Measurements from ENCODE around the gene ALPK3. TPM values are rescaled to one million over a fixed set of nuclear protein-coding genes. Genes with fewer than 3 reads are reported as not detected.

Gene ALPK3
- total and polyA plus RNA-seq, 8 donors, result 0.58 to 17.9 (median 3.5) TPM

DNA sequence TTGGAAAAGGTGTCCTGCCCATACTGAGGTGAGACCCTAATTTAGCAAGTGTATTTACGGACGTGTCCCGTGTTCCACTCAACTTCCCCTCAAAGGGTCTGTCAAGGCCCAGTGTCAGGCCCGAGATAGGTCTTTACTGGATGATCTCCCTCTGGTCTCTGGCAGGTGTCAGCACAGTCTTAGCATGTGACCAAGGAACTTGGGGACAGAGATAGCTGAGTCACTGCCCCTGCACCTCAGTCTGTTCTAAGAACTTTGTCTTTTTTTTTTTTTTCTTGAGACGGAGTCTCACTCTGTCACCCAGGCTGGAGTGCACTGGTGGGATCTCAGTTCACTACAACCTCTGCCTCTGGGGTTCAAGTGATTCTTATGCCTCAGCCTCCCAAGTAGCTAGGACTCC, 32.1 kb upstream of the ALPK3 start:
- no peak for TF ChIP-seq EP300 (IDR thresholded peaks at IDR 0.05)
- no peak for TF ChIP-seq POLR2A (IDR thresholded peaks at IDR 0.05)
- no peak for TF ChIP-seq POLR2AphosphoS5 (IDR thresholded peaks at IDR 0.05)
- TF ChIP-seq, protein P1, sequence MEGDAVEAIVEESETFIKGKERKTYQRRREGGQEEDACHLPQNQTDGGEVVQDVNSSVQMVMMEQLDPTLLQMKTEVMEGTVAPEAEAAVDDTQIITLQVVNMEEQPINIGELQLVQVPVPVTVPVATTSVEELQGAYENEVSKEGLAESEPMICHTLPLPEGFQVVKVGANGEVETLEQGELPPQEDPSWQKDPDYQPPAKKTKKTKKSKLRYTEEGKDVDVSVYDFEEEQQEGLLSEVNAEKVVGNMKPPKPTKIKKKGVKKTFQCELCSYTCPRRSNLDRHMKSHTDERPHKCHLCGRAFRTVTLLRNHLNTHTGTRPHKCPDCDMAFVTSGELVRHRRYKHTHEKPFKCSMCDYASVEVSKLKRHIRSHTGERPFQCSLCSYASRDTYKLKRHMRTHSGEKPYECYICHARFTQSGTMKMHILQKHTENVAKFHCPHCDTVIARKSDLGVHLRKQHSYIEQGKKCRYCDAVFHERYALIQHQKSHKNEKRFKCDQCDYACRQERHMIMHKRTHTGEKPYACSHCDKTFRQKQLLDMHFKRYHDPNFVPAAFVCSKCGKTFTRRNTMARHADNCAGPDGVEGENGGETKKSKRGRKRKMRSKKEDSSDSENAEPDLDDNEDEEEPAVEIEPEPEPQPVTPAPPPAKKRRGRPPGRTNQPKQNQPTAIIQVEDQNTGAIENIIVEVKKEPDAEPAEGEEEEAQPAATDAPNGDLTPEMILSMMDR (IDR thresholded peaks at IDR 0.05), result no peak
- H3K27me3 ChIP-seq, result no peaks in the 10 kb centered on the region
- 82 to 98% (median 88%) methylated on average over 5 of the region's 5 CpGs for WGBS, 5 donors
- no peak for DNase-seq
- H3K4me1 ChIP-seq, result peaks cover 4 to 39% (median 14%) of the 10 kb centered on the region in 4 donors
- intact Hi-C loops (cut with DNase I; ENCODE audit: low total_unique reads), result no loop called here
- no peak overlapping the region for H3K27ac ChIP-seq
- peaks cover 32 to 68% (median 55%) of the 10 kb centered on the region in 4 donors for H3K36me3 ChIP-seq
- H3K9me3 ChIP-seq, result no peaks in the 10 kb centered on the region
- H3K4me3 ChIP-seq, result no peak overlapping the region

DNA sequence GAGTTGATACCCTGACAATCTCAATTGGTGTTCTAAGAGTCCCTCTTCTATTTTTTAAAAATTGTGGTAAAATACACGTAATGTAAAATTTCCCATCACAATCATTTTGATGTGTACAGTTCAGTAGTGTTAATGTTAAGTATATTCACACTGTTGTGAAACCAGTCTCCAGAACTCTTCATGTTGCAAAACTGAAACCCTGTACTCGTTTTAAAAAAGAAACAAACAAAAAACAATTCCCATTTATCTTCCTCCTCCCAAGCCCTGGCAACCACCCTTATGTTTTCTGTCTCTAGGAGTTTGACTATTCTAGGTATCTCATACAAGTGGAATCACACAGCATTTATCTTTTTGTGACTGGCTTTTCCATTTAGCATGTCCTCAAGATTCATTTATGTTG, 28.7 kb upstream of the ALPK3 start:
- TF ChIP-seq, protein P1 (IDR thresholded peaks at IDR 0.05), result no peak
- no peaks in the 10 kb centered on the region for H3K27me3 ChIP-seq
- H3K27ac ChIP-seq, result no peak overlapping the region
- 60 to 74% (median 64%) methylated on average over 2 of the region's 2 CpGs for WGBS, 5 donors
- H3K4me1 ChIP-seq, result peaks cover 4 to 39% (median 15%) of the 10 kb centered on the region in 4 donors
- peaks cover 23 to 77% (median 65%) of the 10 kb centered on the region in 4 donors for H3K36me3 ChIP-seq
- intact Hi-C loops (cut with DNase I; ENCODE audit: low total_unique reads), result no loop called here
- H3K9me3 ChIP-seq, result no peaks in the 10 kb centered on the region
- no peak overlapping the region for H3K4me3 ChIP-seq
- DNase-seq, result no peak

DNA sequence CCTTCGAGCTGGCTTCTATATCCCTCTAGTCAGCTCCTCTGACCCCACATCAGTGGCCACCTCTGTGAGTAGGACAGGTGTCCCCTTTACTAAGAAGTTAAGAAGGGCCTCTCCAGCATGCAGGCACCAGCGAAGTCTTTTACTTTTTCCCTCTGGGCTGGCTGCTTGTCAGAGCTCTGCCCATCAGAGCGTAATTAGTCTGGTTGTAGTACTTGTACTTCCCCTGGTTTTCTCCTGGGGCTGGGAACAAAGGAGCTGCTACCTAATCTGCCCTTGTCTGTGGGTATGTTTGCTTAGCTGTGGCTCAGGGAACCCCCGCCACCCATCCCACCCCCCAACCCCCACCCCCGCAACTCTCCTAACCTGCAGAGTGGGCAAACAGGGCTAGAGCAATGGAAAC, 27.4 kb upstream of the ALPK3 start:
- Histone ChIP-seq H3K36me3 (peaks cover 10 to 76% (median 64%) of the 10 kb centered on the region in 4 donors), H3K4me3 (no peak overlapping the region), H3K27ac (no peak overlapping the region), H3K27me3 (no peaks in the 10 kb centered on the region), H3K4me1 (peaks cover 4 to 39% (median 16%) of the 10 kb centered on the region in 4 donors), H3K9me3 (no peaks in the 10 kb centered on the region)
- TF ChIP-seq POLR2A (IDR thresholded peaks at IDR 0.05) (no peak), POLR2AphosphoS5 (IDR thresholded peaks at IDR 0.05) (no peak), EP300 (IDR thresholded peaks at IDR 0.05) (no peak)
- TF ChIP-seq, protein P1 (IDR thresholded peaks at IDR 0.05), result no peak
- DNase-seq, result no peak
- WGBS, 5 donors, result 84 to 92% (median 88%) methylated on average over 5 of the region's 5 CpGs
- intact Hi-C loops (cut with DNase I; ENCODE audit: low total_unique reads), result no loop called here

DNA sequence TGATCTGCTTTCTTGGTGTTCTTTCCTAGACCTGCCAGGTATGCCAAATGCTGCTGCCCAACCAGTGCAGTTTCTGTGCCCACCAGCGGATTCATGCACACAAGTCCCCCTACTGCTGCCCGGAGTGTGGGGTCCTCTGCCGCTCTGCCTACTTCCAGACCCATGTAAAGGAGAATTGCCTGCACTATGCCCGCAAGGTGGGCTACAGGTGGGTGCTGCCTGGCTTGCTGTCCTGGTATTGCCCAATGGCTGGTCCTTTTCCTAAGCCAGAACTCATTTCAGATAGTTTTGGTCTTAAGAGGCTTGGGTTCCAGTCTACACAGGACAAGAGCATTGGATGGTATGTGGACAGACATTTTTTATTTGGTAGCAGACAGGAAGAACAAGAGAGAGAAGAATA, 26.5 kb upstream of the ALPK3 start:
- Histone ChIP-seq H3K27ac (no peak overlapping the region), H3K4me1 (peaks cover 4 to 30% (median 13%) of the 10 kb centered on the region in 4 donors), H3K9me3 (no peaks in the 10 kb centered on the region), H3K27me3 (no peaks in the 10 kb centered on the region), H3K4me3 (no peak overlapping the region), H3K36me3 (peaks cover 3 to 67% (median 61%) of the 10 kb centered on the region in 4 donors)
- no peak for TF ChIP-seq POLR2AphosphoS5 (IDR thresholded peaks at IDR 0.05)
- TF ChIP-seq, protein P1 (IDR thresholded peaks at IDR 0.05), result no peak
- TF ChIP-seq EP300 (IDR thresholded peaks at IDR 0.05), result no peak
- TF ChIP-seq POLR2A (IDR thresholded peaks at IDR 0.05), result no peak
- intact Hi-C loops (cut with DNase I; ENCODE audit: low total_unique reads), result no loop called here
- WGBS, 5 donors, result 95 to 100% (median 99%) methylated on average over 3 to 4 of the region's 4 CpGs
- no peak for DNase-seq

Data from stomach (tissue), 9 donors.